IPS-NIHi7 (cell line): ENCODE measurements around the gene BRI3BP.
"Not testable (repeated sequence)": the region's sequence is repeated elsewhere in the genome, so short reads cannot be mapped to it uniquely, and the experiment has no call there.

Source experiments
- DNase-seq: peaks from one replicate; pipeline ENCODE4 v3.0.0; 2012; ENCODE audit warnings: mixed read lengths; ENCODE audit errors: extremely low spot score

BRI3BP gene

GRCh38 chr12:125065919-125066570 is 72.6 kb downstream of the BRI3BP start:
- no peak for DNase-seq

GRCh38 chr12:125068391-125068790 is 74.9 kb downstream of the BRI3BP start:
- no peak for DNase-seq

- no peak for DNase-seq
Measured at GRCh38 chr12:125069616-125070015, 76.2 kb downstream of the BRI3BP start.

- DNase-seq, result no peak
Measured at GRCh38 chr12:125070112-125070511, 76.7 kb downstream of the BRI3BP start.

GRCh38 chr12:125070661-125071390 is 77.4 kb downstream of the BRI3BP start:
- no peak for DNase-seq

GRCh38 chr12:125071456-125071855 is 78.0 kb downstream of the BRI3BP start:
- DNase-seq, result no peak

GRCh38 chr12:125072496-125072895 is 79.1 kb downstream of the BRI3BP start:
- no peak for DNase-seq

- DNase-seq, result not testable (repeated sequence)
Measured at GRCh38 chr12:125074294-125074693, 80.8 kb downstream of the BRI3BP start.

- no peak for DNase-seq
Measured at GRCh38 chr12:125076103-125076502, 82.7 kb downstream of the BRI3BP start.

GRCh38 chr12:125079084-125079483 is 85.6 kb downstream of the BRI3BP start:
- DNase-seq, result no peak

- no peak for DNase-seq
Measured at GRCh38 chr12:125079648-125080645, 86.5 kb downstream of the BRI3BP start.
